Ureter (tissue), 1 donor: Measurements from ENCODE around the gene OPHN1. TPM values are rescaled to one million over a fixed set of nuclear protein-coding genes. Genes with fewer than 3 reads are reported as not detected.
"Not testable (repeated sequence)": the region's sequence is repeated elsewhere in the genome, so short reads cannot be mapped to it uniquely, and the experiment has no call there.

Source experiments
- DNase-seq: peaks from one replicate; pipeline ENCODE4 v3.0.0-alpha.2; 2020; ENCODE audit warnings: low spot score
- total RNA-seq: library from RNA; stranded (reverse); gene quantifications from one replicate; pipeline ENCODE4 v1.2.4, GENCODE V29; 2023
- donor health status: DM: yes; HTN: yes; CAD: no.

OPHN1 gene
- total RNA-seq, 1 donor from 2014 or later = 11.4 TPM

DNA sequence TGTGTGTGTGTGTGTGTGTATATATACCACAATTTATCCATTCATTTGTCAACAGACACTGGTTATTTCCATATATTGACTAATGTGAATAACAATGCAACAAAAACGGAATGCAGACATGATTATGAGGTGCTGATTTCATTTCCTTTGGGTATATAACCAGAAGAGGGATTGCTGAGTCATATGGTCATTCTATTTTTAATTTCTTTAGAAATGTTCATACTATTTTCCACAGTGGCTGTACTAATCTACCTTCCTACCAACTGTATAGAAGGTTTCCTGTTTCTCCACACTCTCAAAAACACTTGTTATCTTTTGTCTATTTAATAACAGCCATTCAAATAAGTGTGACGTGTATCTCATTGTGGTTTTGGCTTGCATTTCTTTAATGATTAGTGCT is 269.9 kb downstream of the OPHN1 start:
- no peak for DNase-seq

DNA sequence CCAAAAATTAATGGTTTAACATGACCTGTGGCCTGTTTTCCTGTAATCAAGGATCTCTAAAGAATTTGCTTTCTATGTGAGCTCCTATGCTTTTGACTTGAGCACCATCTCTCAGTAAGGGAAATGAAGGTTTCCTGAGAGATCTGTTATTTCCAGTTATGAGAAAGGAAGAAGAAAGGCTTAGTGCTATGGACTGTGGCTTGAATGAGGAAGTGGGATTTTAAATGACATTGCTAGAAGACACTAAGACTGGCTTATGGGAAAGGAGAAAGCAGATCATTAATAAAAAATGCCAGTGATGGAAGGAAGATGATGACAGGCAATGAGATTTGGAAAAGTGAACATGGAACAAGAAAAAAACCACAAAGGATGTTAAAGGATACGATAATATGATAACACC is 285.4 kb downstream of the OPHN1 start:
- DNase-seq = no peak

DNA sequence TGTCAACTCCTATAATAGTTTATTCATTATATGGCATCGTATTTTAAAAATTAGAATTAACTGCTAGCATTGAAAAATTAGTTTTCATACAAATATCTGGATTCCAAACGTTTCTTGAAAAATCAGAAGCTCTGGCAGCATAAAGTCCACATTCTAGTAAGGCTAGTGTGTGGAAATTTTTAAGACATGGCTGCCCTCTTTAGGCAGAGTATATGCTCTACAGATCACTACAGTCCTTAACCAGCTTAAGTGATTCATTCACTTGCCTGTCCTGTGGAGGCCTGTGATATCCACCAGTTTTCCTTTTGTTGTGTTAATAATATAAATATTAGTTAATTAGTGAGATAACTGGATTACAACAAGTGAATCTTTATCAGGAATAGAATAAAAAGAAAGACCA is 287.2 kb downstream of the OPHN1 start:
- DNase-seq = no peak

DNA sequence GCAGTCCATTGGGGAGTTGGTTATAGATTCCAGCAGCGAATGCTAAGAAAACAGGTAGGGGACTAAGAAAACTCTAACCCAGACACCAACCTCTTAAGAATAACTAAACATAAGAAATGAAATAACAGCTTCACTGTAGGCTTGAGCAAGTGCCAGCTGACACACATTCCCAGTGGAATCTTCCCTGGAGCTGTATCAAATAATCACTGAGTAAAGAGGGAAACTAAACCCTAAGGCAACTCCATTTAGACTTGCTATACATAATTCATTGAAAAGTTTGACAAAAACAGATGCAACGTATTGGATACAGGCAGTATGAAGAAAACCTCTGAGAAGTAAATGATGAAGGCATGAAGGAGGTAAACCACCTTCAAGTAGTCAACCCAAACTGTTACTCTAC is 293.5 kb downstream of the OPHN1 start:
- DNase-seq = no peak

DNA sequence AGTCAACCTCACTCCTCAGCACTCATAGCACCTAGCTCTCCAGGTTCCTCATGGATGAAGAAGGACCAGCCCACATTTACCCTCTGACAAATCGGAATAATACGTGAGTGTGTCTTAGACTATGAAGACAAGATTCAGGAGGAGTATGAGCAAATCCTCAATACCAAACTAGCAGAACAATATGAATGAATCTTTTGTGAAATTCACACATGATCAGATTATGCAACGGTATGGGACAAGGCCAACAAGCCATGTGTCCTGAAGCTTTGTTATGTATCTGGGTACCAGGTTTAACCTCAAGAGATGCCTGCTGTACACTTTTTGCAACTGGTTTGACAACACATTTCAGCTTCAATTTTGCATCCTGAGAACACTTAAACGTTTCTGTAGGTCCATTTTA is 300.1 kb downstream of the OPHN1 start:
- no peak for DNase-seq

DNA sequence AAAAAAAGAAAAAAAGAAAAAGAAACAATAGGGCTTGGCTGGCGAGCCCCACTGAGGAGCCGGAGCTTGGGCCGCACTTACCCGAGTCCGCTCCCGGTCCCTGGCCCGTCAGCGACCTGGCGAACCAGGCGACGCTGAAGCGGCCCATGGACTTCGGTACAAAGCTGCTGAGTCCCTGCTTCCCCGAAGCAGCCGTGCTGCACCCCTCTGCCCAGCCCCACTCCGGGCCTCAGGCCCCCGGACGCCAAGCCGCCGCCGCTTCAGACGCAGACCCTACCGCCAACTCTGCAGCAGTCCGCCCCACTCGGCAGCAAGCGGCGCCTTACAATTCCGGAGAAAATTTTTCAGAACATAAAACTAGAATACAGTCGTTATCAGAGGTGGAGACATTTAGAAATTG is 300.5 kb downstream of the OPHN1 start:
- DNase-seq = no peak

DNA sequence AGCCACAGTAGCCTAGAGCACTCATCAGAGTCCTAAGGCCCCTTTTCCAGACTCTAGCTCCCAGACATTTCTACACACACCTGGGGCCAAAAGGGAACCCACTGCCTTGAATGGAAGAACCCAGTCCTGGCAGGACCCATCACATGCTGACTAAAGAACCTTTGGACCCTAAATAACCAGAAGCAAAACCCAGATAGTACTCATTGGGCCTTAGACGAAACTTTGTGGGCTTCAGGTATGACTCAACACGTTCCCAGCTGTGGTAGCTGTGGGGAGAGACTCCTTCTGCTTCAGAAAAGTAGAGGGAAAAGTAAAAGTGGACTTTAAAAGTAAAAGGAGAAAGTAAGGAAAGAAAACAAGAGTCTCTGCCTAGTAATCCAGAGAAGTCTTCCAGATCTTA is 311.5 kb downstream of the OPHN1 start:
- DNase-seq = no peak

DNA sequence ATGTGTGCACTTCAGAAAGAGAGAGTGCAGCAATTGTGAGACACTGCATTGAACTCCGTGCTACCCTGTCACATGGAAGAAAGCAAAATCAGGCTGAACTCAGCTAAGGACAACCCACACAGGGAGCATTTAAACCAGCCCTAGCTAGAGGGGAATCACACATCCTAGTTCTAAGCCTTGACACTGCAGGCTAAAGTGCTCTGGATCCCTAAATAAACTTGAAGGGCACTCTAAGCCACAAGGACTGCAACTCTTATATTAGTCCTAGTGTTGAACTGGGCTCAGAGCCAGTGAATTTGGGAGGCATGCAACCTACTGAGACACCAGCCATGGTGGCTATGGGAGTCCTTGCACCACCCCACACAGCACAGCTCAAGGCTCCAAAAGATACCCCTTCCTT is 311.9 kb downstream of the OPHN1 start:
- DNase-seq = no peak

DNA sequence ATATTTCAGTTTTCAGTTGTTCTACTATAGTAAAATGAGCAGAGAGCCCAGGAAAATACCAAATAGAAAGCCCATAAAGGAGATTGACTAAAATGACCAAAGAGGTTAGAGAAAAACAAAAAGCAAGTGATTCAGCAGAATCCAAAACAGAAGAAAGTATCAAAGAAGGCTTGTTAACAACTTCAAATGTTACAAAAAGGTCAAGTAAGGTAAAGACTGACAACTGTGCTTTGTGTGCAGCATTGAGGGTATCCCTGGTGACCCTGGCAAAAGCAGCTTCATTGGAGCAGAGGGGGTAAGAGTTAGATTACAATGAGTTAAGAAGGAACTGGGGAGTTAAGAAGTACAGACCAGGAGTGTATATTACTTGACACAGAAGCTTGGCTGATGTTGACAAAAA is 317.9 kb downstream of the OPHN1 start:
- no peak for DNase-seq

DNA sequence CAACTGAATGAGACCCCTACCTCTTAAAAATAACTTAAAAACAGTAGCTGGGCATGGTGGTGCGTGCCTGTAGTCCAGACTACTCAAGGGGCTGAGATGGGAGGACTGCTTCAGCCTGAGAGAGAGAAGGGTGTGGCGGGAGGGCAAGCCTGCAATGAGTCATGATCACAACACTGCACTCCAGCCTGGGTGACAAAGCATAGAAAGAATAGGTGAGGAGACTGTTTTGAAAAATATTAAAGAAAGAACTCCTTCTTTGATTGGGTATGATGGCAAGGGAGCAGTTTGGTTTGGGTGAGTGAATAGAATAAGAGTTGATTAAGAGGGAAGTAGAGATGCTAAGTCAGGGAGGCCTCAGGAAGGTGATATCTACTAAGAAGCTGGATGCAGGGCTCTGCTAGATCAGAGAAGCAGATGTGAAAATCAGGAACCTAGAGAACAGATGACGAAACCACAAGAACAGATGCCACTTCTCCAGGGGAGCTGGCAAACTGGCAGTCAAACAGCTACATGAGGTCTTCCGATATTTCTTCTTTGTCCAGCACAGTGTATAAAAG is 318.6 kb downstream of the OPHN1 start:
- DNase-seq = no peak

DNA sequence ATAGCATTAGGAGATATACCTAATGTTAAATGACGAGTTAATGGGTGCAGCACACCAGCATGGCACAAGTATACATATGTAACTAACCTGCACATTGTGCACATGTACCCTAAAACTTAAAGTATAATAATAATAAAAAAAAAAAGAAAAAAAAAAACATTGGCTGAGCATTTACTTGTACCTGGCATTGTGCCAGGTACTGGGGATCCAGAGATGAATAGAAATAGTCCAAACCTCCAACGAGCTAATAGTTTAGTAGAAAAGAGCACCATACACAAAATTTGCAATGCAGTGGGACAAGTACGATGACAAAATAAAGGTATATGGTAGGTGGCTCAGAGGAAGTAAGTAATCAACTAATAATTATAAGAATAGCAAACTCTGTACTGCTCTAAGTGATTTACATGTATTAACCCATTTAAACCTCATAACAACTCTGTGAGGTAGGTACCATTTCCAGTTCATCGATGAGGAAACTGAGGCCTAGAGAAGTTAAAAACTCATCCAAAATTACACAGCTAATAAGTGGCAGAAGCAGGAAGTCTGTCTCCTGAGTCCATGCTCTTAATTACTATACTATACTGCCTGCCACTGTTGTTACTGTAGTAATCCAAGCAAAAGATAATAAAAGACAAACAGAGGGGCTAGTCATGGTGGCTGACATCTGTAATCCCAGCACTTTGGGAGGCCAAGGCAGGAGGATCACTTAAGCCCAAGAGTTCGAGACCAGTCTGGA is 319.3 kb downstream of the OPHN1 start:
- no peak for DNase-seq

DNA sequence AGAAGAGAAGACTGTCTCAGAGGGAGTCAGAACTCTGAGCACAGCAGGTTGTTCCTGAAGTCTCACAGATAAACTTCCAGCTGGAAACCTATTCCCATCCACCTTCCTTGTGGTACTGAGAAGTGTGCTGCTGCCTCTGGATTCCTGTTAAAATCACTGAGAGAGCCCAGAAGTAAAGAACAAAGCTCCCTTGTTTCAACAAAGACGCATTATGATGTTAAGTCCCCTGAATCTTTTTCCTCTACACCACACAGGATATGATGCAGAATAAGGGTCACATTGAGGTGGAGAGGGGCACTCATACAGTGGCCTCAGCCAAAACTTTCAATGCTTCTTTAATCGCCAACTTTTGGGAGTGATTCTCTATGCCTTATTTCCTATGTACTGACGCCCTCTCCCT is 321.0 kb downstream of the OPHN1 start:
- DNase-seq = no peak

DNA sequence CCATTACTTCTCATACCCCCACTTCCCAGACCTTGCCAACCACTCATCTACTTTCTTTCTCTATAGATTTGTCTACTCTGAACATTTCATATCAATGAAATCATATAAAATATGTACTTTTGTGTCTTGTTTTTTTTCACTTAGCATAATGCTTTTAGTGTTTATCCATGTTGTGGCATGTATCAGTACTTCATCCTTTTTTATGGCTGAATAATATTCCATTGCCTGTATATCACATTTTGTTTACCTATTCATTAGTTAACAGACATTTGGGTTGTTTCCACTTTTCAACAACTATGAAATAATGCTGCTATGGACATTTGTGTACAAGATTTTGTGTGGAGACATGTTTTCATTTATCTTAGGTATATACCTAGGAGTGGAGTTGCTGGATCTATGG is 324.1 kb downstream of the OPHN1 start:
- no peak for DNase-seq

DNA sequence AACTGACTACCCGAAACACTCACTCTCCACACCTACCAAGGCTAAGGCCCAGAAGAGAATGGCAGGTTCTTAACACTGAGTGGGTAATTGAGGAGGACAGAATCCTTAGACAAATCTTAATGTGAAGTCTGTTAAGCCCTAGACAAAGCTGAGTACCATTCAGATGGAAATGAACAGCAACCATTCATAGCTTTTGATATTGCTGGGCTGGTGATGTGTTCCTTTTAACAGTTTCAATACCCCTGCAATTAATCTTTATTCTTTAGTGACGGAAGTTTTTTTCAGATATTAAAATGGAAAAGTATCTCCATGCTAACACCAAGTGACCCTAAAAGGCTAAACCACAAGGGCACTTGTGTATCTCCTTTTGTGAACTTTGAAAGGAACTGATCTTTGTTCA is 334.9 kb downstream of the OPHN1 start:
- no peak for DNase-seq

DNA sequence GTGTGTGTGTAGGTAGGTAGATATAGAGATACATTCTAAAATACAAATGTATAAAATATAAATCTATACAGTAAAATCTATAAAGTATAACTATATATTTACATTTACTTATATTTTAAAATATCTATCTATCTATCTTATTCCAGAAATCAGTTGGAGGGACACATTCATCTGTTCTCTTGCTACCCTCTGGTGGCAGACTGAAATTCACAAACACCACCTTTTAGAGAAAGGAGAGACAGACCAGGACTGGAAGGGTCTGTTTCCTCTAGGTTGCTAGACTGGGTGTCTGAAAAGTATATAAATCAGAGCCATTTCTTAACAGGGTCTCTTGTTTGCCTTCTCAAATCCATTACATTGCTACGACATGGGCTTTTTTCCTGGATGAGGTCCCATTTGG is 343.0 kb downstream of the OPHN1 start:
- no peak for DNase-seq

DNA sequence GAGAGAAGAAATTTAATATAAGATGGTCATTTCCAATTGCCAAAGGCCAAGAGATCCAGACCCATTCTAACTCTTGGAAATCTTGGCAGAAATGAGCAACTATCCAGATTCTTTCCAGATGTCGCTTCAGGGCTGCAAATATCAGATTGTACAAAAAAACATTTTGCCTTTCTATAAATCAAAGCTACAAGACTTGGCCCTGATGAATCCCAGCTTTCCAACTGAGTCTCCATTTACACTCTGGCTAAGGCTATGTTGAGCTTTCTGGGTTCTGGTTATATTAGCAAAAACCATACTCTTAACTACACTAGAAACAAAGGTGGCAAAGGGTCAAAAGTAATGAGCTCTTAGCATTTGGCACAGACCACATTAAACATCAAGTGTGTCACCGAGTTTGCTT is 345.8 kb downstream of the OPHN1 start:
- no peak for DNase-seq

DNA sequence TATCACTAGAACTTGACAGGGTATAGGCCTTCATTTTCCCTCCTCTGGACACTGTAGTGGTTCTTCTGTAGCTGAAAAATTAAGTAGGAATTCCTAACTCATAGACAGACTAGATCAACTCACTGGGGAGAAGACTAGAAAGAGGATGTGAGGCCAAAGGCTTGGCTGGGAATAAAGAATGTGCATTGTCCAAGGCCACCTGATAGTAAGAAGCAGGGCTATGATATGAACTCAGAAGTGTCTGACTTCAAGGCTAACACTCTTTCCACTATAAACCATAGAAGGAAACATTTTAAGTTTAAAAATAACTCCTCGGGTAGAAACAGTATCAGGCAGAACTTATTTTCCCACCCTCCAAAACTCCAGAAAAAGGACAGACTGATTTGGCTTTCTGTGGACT is 346.6 kb downstream of the OPHN1 start:
- no peak for DNase-seq

DNA sequence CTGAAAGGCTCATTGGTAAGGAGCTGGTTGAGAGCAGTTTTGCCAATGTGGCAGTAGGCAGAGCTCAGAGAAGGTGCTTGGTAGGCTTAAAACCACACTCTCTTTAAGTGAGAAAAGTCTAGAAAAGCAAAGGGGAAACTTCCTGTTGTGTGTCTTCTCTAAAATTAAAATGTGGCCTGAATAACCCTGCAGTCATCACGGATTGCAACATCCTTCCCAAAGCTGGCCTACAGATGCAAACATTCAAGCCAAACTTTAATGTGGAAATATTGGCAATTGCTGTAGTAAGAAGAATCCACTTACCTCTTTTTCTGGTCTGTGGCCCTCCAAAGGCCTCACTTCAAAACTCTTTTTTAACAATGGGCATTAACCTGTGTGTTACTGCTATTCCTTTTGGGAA is 348.5 kb downstream of the OPHN1 start:
- no peak for DNase-seq

DNA sequence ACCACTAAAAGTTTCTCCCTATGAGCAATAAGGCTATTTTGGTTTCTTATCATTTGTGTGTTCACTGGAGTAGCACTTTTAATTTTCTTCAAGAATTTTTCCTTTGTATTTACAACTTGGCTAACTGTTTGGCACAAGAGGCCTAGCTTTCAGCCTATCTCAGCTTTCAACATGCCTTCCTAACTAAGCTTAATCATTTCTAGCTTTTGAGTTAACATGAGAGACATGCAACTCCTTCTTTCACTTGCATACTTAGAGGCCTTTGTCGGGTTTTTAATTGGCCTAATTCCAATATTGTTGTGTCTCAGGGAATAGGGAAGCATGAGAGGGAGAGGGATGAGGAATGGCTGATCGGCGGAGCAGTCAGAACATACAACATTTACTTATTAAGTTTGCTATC is 349.8 kb downstream of the OPHN1 start:
- DNase-seq = no peak

DNA sequence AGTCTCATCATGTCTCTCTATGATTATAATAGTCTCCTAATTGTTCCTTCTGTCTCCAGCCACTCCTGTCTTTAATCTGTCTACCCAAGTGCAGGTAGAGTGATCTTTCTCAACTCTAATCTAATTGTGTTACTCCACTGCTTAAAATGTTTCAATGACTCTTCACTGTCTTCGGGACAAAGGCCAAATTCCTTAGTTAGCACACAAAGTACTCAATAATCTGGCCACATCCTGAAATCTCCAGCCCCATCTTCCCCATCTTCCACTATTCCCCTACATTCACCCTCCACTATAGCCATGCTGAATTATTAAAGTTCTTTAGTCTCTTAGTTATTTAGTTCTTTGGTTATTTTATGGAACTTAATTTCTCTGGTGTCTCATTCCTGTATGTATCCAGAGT is 353.3 kb downstream of the OPHN1 start:
- DNase-seq = no peak

DNA sequence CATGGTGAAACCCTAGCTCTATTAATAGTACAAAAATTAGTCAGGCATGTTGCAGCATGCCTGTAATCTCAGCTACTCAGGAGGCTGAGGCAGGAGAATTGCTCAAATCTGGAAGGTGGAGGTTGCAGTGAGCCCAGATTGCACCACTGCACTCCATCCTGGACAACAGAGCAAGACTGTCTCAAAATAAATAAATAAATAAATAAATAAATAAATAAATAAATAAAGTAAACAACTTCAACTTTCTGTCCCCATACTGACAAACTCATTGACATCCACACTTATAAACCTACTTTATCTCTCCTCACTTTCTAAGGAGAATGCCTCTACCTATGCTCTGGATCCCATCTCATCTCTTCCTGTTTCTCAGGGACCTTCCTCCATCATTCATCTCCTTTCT is 354.5 kb downstream of the OPHN1 start:
- DNase-seq = not testable (repeated sequence)

DNA sequence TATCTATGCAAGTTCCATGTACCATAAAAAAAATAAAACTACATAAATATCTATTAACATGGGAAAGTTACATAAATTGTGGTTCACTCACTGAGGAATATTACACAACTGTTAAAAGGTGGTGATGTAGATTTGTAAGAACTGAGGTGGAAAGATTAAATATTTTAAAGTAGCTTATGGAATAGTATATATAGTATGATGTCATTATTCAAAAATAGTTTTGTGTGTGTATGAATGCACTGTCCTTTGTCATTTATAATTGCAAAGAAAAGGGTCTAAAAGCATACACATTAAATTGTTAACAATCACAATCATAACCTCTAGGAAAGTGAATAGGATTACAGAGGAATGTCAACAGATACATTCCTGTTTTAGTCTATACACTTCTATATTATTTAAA is 355.9 kb downstream of the OPHN1 start:
- DNase-seq = no peak

DNA sequence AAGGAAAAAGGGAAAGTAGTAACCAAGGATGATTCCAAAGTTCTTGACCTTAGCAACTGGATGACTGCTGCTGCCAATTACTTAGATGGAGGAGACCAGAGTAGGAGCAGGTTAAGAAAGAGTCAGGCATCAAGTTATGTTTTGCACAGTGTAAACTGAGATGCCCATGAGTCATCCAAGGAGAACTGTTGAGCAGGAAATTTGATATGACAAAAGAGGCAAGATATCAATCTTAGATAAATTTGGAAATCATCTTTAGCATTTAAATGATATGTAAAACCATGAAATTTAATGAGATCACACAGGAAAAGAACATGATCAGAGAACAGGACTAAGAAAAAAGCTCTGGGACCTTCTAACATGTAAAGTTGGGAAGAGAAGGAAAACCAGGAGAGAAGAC is 361.3 kb downstream of the OPHN1 start:
- no peak for DNase-seq

DNA sequence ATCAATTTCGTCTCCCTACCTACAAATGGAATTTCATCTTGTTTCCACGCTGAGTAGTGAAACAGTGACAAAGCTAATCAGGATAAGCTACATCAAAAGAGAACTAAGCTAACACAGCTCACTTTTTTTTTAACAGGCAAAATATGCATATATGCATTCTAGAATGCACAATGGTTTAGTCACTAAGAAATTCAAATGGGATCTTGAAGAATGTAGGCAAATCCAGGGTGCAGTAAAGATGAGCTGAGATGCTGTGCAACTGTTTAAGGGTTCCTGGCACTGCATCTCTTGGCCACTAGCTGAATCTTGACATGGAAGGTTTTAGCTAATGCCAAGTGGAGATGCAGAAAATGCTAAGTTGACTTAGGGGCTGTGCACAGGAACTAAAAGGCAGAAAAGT is 363.2 kb downstream of the OPHN1 start:
- DNase-seq = not testable (repeated sequence)
